Activated naive CD8-positive, alpha-beta T cell treated with anti-CD3 and anti-CD28 coated beads for 36 hours (primary cell): ENCODE data around the gene IL36A. TPM values are rescaled to one million over a fixed set of nuclear protein-coding genes. Genes with fewer than 3 reads are reported as not detected.

Source experiments
- DNase-seq: peaks from one replicate; pipeline ENCODE4 v3.0.0; 2021
- H3K27ac Mint-ChIP-seq: one replicate; pipeline ENCODE4 v1.8.0; 2022; ENCODE audit warnings: mild to moderate bottlenecking, moderate library complexity, mixed read lengths
- H3K27me3 Mint-ChIP-seq: one replicate; pipeline ENCODE4 v1.8.0; 2022; ENCODE audit warnings: mild to moderate bottlenecking, mixed read lengths
- H3K36me3 Mint-ChIP-seq: one replicate; pipeline ENCODE4 v1.8.0; 2021; ENCODE audit warnings: mild to moderate bottlenecking, mixed read lengths
- H3K4me1 Mint-ChIP-seq: one replicate; pipeline ENCODE4 v1.8.0; 2021; ENCODE audit warnings: mixed read lengths
- H3K4me3 Mint-ChIP-seq: one replicate; pipeline ENCODE4 v1.8.0; 2022; ENCODE audit warnings: mild to moderate bottlenecking, moderate library complexity, mixed read lengths
- H3K9me3 Mint-ChIP-seq: one replicate; pipeline ENCODE4 v1.8.0; 2022; ENCODE audit warnings: mixed read lengths
- total RNA-seq, 2 experiments: library from RNA; stranded (reverse); gene quantifications; one replicate each; pipeline ENCODE4 v1.2.3, GENCODE V29; 2021

IL36A gene
- total RNA-seq = not detected

- no peaks in the 10 kb centered on the region for H3K27me3 Mint-ChIP-seq
- peaks cover 9% of the 10 kb centered on the region for H3K4me1 Mint-ChIP-seq
- no peak within 1 kb of the TSS for H3K27ac Mint-ChIP-seq
- H3K9me3 Mint-ChIP-seq = peaks cover 18% of the 10 kb centered on the region
- peaks cover 17% of the 10 kb centered on the region for H3K36me3 Mint-ChIP-seq
- DNase-seq = no peak
- no peak within 1 kb of the TSS for H3K4me3 Mint-ChIP-seq
These were observed at the start of gene IL36A for GRCh38 chr2:113005030-113005509. IL36A (plus strand) TSS chr2:113005459; CDS start chr2:113005872, 413 bp downstream.

DNA sequence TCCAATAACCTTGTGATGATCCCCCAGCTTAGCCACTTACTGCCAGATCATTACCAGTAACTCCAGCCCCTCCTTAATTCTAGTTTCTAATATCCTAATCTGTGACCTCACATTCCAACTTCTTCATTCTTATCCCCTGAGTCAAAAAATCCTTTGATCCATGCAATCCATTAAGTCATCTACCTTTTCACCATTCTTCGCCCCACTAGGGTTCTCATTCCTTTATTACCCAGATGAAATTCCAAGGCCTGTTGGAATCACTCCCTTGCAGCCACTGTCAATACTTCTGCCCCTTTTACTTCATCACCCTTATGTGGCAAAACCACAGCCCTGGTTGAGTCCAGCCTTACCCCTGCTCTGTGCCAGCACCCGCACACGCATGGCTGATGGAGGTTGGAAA lies 47.7 kb upstream of the IL36A start:
- Mint-ChIP-seq H3K27me3 (no peaks in the 10 kb centered on the region), H3K4me1 (no peaks in the 10 kb centered on the region), H3K27ac (no peak overlapping the region), H3K4me3 (no peak overlapping the region), H3K9me3 (no peaks in the 10 kb centered on the region), H3K36me3 (no peaks in the 10 kb centered on the region)
- no peak for DNase-seq

GRCh38 chr2:112958428-112959108 lies 46.7 kb upstream of the IL36A start:
- DNase-seq = peak; percentile 11
- H3K4me3 Mint-ChIP-seq = no peak overlapping the region
- no peaks in the 10 kb centered on the region for H3K4me1 Mint-ChIP-seq
- H3K9me3 Mint-ChIP-seq = no peaks in the 10 kb centered on the region
- no peaks in the 10 kb centered on the region for H3K36me3 Mint-ChIP-seq
- no peak overlapping the region for H3K27ac Mint-ChIP-seq
- H3K27me3 Mint-ChIP-seq = no peaks in the 10 kb centered on the region

- Mint-ChIP-seq H3K36me3 (no peaks in the 10 kb centered on the region), H3K9me3 (no peaks in the 10 kb centered on the region), H3K4me3 (no peak overlapping the region), H3K4me1 (no peaks in the 10 kb centered on the region), H3K27ac (no peak overlapping the region), H3K27me3 (no peaks in the 10 kb centered on the region)
- DNase-seq = no peak
These were observed 46.0 kb upstream of the IL36A start for GRCh38 chr2:112959109-112959812.

- Mint-ChIP-seq H3K4me1 (no peaks in the 10 kb centered on the region), H3K36me3 (no peaks in the 10 kb centered on the region), H3K27me3 (no peaks in the 10 kb centered on the region), H3K27ac (no peak overlapping the region), H3K4me3 (no peak overlapping the region), H3K9me3 (no peaks in the 10 kb centered on the region)
- DNase-seq = no peak
These were observed 44.9 kb upstream of the IL36A start for GRCh38 chr2:112960230-112960825.

GRCh38 chr2:112962308-112963175 lies 42.7 kb upstream of the IL36A start:
- no peak for DNase-seq
- Mint-ChIP-seq H3K4me1 (no peaks in the 10 kb centered on the region), H3K27me3 (no peaks in the 10 kb centered on the region), H3K9me3 (no peaks in the 10 kb centered on the region), H3K36me3 (no peaks in the 10 kb centered on the region), H3K27ac (no peak overlapping the region), H3K4me3 (no peak overlapping the region)

DNA sequence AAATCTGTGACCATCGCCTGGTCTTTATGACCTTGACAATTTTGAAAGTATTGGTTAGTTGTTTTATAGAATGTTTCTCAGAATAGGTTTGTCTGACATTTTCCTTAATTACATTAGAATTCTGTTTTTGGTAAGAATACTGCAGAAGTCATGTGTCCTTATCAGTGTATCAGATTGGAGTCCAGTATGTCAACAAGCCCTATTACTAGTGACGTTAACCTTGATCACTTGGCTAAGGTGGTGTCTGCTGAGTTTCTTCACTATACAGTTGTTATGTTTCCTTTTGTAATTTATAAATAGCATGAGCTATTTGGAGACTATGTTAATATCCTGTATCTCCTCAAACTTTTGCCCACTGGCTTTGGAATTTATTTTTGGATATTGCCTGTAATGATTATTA lies 38.2 kb upstream of the IL36A start:
- no peak for DNase-seq
- H3K36me3 Mint-ChIP-seq = no peaks in the 10 kb centered on the region
- peaks cover 7% of the 10 kb centered on the region for H3K4me1 Mint-ChIP-seq
- no peak overlapping the region for H3K4me3 Mint-ChIP-seq
- H3K27ac Mint-ChIP-seq = no peak overlapping the region
- H3K27me3 Mint-ChIP-seq = no peaks in the 10 kb centered on the region
- H3K9me3 Mint-ChIP-seq = peaks cover 1% of the 10 kb centered on the region

DNA sequence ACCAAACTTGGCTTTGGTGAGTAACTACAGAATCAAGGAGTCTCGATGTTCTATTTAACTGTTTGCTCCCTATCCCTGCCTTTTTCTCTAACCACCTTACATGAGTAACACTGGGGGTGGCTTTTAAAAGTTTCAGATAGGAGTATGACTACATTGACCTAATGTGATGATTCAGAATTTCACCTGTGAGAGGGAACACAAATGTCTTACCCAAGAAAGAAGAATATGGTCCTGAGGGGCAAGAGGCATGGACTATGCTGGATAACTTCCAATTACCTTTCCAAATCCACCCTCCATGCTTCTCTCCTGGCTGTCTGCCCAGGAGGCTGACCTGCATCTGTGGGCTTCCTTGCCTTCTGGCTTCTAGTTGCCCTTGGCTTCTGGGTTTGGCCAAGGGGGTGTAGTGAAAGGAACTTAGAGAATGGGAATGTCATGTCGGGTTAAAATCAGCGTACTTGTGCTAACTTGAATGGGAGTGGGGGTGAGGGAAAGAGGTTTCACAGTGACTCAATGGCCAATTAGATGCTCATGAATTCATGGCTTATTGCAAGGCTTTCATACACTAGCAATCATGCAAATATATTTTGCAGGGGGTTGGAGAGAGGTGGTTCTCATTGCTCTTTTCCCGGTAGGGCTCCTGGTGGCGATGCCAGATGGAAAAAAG lies 32.7 kb upstream of the IL36A start:
- Mint-ChIP-seq H3K9me3 (peaks cover 1% of the 10 kb centered on the region), H3K4me3 (no peak overlapping the region), H3K36me3 (no peaks in the 10 kb centered on the region), H3K4me1 (peaks cover 20% of the 10 kb centered on the region), H3K27ac (no peak overlapping the region), H3K27me3 (no peaks in the 10 kb centered on the region)
- DNase-seq = no peak

DNA sequence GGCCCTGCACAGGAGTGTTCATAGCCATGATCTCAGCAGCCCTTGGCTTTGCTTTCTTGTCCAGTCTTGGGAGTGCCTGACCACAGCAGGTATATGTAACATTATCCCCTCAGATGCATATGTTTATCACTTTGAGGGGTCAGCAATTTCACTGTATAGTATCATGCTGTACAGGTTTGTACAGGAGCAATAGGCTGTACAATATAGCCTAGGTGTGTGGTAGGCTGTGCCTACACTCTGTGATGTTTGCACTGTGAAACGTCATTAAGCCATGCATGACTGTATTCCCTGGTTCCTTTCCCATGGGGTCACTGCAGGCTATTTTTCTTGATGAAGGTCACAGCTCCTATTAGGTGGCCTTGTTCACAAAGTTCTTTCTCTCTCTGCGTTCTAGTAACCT lies 32.1 kb upstream of the IL36A start:
- no peaks in the 10 kb centered on the region for H3K36me3 Mint-ChIP-seq
- DNase-seq = no peak
- H3K27ac Mint-ChIP-seq = no peak overlapping the region
- H3K4me1 Mint-ChIP-seq = peaks cover 23% of the 10 kb centered on the region
- no peak overlapping the region for H3K4me3 Mint-ChIP-seq
- H3K27me3 Mint-ChIP-seq = no peaks in the 10 kb centered on the region
- peaks cover 1% of the 10 kb centered on the region for H3K9me3 Mint-ChIP-seq

- Mint-ChIP-seq H3K4me1 (peaks cover 28% of the 10 kb centered on the region), H3K36me3 (no peaks in the 10 kb centered on the region), H3K27me3 (no peaks in the 10 kb centered on the region), H3K4me3 (no peak within 1 kb of the TSS), H3K27ac (no peak within 1 kb of the TSS), H3K9me3 (no peaks in the 10 kb centered on the region)
- no peak for DNase-seq
These were observed 27.7 kb upstream of the IL36A start, which contains the start of gene IL36G for GRCh38 chr2:112977559-112978056. IL36G (plus strand) TSS chr2:112978006; CDS start chr2:112978639, 633 bp downstream.

DNA sequence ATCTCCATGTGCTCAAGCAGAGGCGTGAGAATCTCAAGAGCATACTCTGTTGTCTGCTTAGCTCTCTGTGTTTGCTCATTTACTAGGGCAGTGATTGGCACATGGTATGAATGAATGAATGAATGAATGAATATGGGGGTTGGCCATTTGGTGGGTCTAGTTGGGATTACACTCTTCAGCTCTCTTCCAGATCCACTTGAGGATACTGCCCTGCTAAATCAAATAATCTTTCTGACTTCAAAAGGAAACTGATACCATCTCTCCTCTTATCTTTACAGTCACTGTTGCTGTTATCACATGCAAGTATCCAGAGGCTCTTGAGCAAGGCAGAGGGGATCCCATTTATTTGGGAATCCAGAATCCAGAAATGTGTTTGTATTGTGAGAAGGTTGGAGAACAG lies 25.5 kb upstream of the IL36A start:
- H3K4me3 Mint-ChIP-seq = no peak overlapping the region
- DNase-seq = no peak
- H3K9me3 Mint-ChIP-seq = no peaks in the 10 kb centered on the region
- no peak overlapping the region for H3K27ac Mint-ChIP-seq
- no peaks in the 10 kb centered on the region for H3K36me3 Mint-ChIP-seq
- H3K27me3 Mint-ChIP-seq = no peaks in the 10 kb centered on the region
- peaks cover 29% of the 10 kb centered on the region for H3K4me1 Mint-ChIP-seq

- peak; percentile 12 for DNase-seq
- Mint-ChIP-seq H3K4me3 (peak overlapping the region; percentile 34), H3K27me3 (no peaks in the 10 kb centered on the region)
These were observed 24.7 kb upstream of the IL36A start for GRCh38 chr2:112980537-112980936.

GRCh38 chr2:112985090-112985489 lies 20.2 kb upstream of the IL36A start:
- Mint-ChIP-seq H3K27me3 (no peaks in the 10 kb centered on the region), H3K4me1 (peaks cover 26% of the 10 kb centered on the region), H3K9me3 (peaks cover 17% of the 10 kb centered on the region), H3K27ac (peak overlapping the region; percentile 64), H3K36me3 (peaks cover 2% of the 10 kb centered on the region), H3K4me3 (no peak overlapping the region)
- DNase-seq = peak; percentile 13

More at GRCh38 chr2:112980537-112980936, 24.7 kb upstream of the IL36A start:
- Mint-ChIP-seq H3K4me1 (peaks cover 34% of the 10 kb centered on the region), H3K27ac (peak overlapping the region; percentile 86), H3K36me3 (no peaks in the 10 kb centered on the region), H3K9me3 (no peaks in the 10 kb centered on the region)

- H3K27me3 Mint-ChIP-seq = no peaks in the 10 kb centered on the region
- peaks cover 32% of the 10 kb centered on the region for H3K9me3 Mint-ChIP-seq
These were observed 15.6 kb upstream of the IL36A start for GRCh38 chr2:112989611-112990010.

More at GRCh38 chr2:112989611-112990010, 15.6 kb upstream of the IL36A start:
- no peak overlapping the region for H3K27ac Mint-ChIP-seq
- H3K4me3 Mint-ChIP-seq = no peak overlapping the region
- H3K36me3 Mint-ChIP-seq = peaks cover 11% of the 10 kb centered on the region
- H3K4me1 Mint-ChIP-seq = peaks cover 19% of the 10 kb centered on the region
- no peak for DNase-seq
